Kidney (tissue), 14 donors: ENCODE measurements around the gene ING5. TPM values are rescaled to one million over a fixed set of nuclear protein-coding genes. Genes with fewer than 3 reads are reported as not detected.

Experiments
- DNase-seq, 5 donors: peaks; one replicate each; pipeline ENCODE4 v3.0.0-alpha.2; 2013 to 2020
- FAIRE-seq: peaks from 2 replicates; lab custom pipeline; 2012; peaks lifted over from hg19 to GRCh38; lab: Jason Lieb, UNC
- H3K27ac ChIP-seq, 2 donors: one replicate each; pipeline ENCODE4 v1.7.0; 2013; ENCODE audit warnings: low read depth in 2 of 2, low read length in 2 of 2, inconsistent platforms in 1 of 2
- H3K27me3 ChIP-seq: one replicate; pipeline ENCODE4 v1.7.1; 2013; ENCODE audit warnings: low read length, inconsistent platforms; ENCODE audit not compliant: control insufficient read depth, insufficient read depth
- H3K36me3 ChIP-seq, 3 donors: one replicate each; pipeline versions ENCODE4 v1.7.0 to v1.7.1; 2013; ENCODE audit warnings: low read length in 3 of 3, control low read depth in 1 of 3, inconsistent platforms in 1 of 3; ENCODE audit not compliant: insufficient read depth in 3 of 3, control insufficient read depth in 2 of 3
- H3K4me1 ChIP-seq, 3 donors: one replicate each; pipeline versions ENCODE4 v1.7.0 to v1.7.1; 2013; ENCODE audit warnings: low read length in 3 of 3, inconsistent platforms in 1 of 3, low read depth in 1 of 3; ENCODE audit not compliant: control insufficient read depth in 2 of 3, insufficient read depth in 2 of 3
- H3K4me3 ChIP-seq, 3 donors: one replicate each; pipeline versions ENCODE4 v1.7.0 to v1.8.1; 2013; ENCODE audit warnings: low read length in 3 of 3, control low read depth in 1 of 3, inconsistent platforms in 1 of 3
- H3K9ac ChIP-seq, 3 donors: one replicate each; pipeline versions ENCODE4 v1.7.0 to v1.7.1; 2013; ENCODE audit warnings: low read length in 3 of 3, control low read depth in 1 of 3, inconsistent platforms in 1 of 3
- H3K9me3 ChIP-seq, 3 donors: one replicate each; pipeline versions ENCODE4 v1.7.0 to v1.7.1; 2013; ENCODE audit warnings: low read length in 3 of 3, control low read depth in 1 of 3, inconsistent platforms in 1 of 3; ENCODE audit not compliant: control insufficient read depth in 2 of 3, insufficient read depth in 1 of 3
- CTCF ChIP-seq: IDR thresholded peaks from 3 replicates; pipeline ENCODE4 v1.5.1; 2012; ENCODE audit warnings: mild to moderate bottlenecking, moderate library complexity, borderline replicate concordance; ENCODE audit not compliant: insufficient read depth; ENCODE audit errors: extremely low read depth
- intact Hi-C: fragments of 100-400 bp; cut with DNase I; formaldehyde crosslinking; loops from one replicate; pipeline ENCODE4 v1.11.1; 2022
- polyA plus RNA-seq: library from polyadenylated mRNA; stranded (reverse); fragments of 350-450 nt; fragmentation: Illumina TruSeq; extraction: RNeasy Lipid Tissue Mini Kit (QIAGEN cat#74804); gene quantifications from one replicate; pipeline ENCODE4 v1.2.3, GENCODE V29; 2014; ENCODE audit warnings: low read depth, low replicate concordance; ENCODE audit not compliant: insufficient read depth
- total RNA-seq: library from RNA; stranded (reverse); fragmentation: NEBNext Ultra II Directional; extraction: Animal tissue kit (Norgen Biotek cat#: 25700); gene quantifications from one replicate; pipeline ENCODE4 v1.2.1, GENCODE V29; 2021
- donor health status: control.
- donor health status: control.
- donor health status: control.
- donor health status: control.
- donor health status: control.
- donor health status: DM: yes; HTN: yes; CAD: no.
- donor health status: Normal renal cell carcinoma (clear cell type).

The ING5 gene
- total and polyA plus RNA-seq, 2 donors from 2014 or later, result 27.3 to 37.7 TPM

- Histone ChIP-seq H3K4me3 (no peak overlapping the region), H3K9ac (no peak overlapping the region), H3K27ac (no peak overlapping the region), H3K36me3 (peaks cover 14 to 19% (median 14%) of the 10 kb centered on the region in 3 donors), H3K9me3 (peaks cover 0 to 2% (median 0%) of the 10 kb centered on the region in 3 donors), H3K27me3 (no peaks in the 10 kb centered on the region), H3K4me1 (no peaks in the 10 kb centered on the region)
- TF ChIP-seq CTCF, result no peak
- intact Hi-C loops, result no loop called here
- DNase-seq (no peak), FAIRE-seq (no peak)
These were observed 23.4 kb downstream of the ING5 start for GRCh38 chr2:241724975-241725870.

- Histone ChIP-seq H3K4me3 (no peak overlapping the region), H3K27ac (no peak overlapping the region), H3K27me3 (no peaks in the 10 kb centered on the region), H3K9me3 (peaks cover 0 to 2% (median 0%) of the 10 kb centered on the region in 3 donors), H3K4me1 (no peaks in the 10 kb centered on the region), H3K9ac (no peak overlapping the region), H3K36me3 (peaks cover 7 to 10% (median 8%) of the 10 kb centered on the region in 3 donors)
- no peak for FAIRE-seq
- no peak for DNase-seq
- intact Hi-C loops, result no loop called here
- TF ChIP-seq CTCF, result no peak
These were observed 24.6 kb downstream of the ING5 start for GRCh38 chr2:241726459-241726858.

- no peak overlapping the region for H3K4me3 ChIP-seq
- DNase-seq, result no peak
- H3K27me3 ChIP-seq, result no peaks in the 10 kb centered on the region
- H3K9ac ChIP-seq, result no peak overlapping the region
- no peak overlapping the region for H3K27ac ChIP-seq
- peaks cover 3 to 7% (median 4%) of the 10 kb centered on the region in 3 donors for H3K36me3 ChIP-seq
- H3K4me1 ChIP-seq, result no peaks in the 10 kb centered on the region
- no peak for FAIRE-seq
- intact Hi-C loops, result no loop called here
- H3K9me3 ChIP-seq, result peaks cover 0 to 2% (median 0%) of the 10 kb centered on the region in 3 donors
- TF ChIP-seq CTCF, result no peak
These were observed 26.2 kb downstream of the ING5 start for GRCh38 chr2:241728000-241728399.
